Smooth muscle cell (in vitro differentiated cells): Measurements from ENCODE around the gene GOLGA1. TPM values are rescaled to one million over a fixed set of nuclear protein-coding genes. Genes with fewer than 3 reads are reported as not detected.

ENCODE experiments used
- DNase-seq: peaks from one replicate; lab custom pipeline; 2025; ENCODE audit not compliant: unreplicated experiment; lab: John Stamatoyannopoulos, UW
- H2AFZ ChIP-seq: fragments of 200-600 bp; sonication (generic); 2 replicates; pipeline ENCODE4 v1.6.0; 2016; ENCODE audit warnings: antibody characterized with exemption, low read depth, mild to moderate bottlenecking
- H3F3A ChIP-seq: fragments of 200-600 bp; sonication (generic); 2 replicates; pipeline ENCODE4 v1.6.0; 2017; ENCODE audit warnings: antibody characterized with exemption, low read depth
- H3K27ac ChIP-seq: fragments of 200-600 bp; sonication (generic); 2 replicates; pipeline ENCODE4 v1.5.1; 2016; ENCODE audit warnings: low read depth, mild to moderate bottlenecking
- H3K27me3 ChIP-seq: fragments of 200-600 bp; sonication (generic); 2 replicates; pipeline ENCODE4 v1.6.1; 2016; ENCODE audit warnings: low read depth, mild to moderate bottlenecking
- H3K36me3 ChIP-seq: fragments of 200-600 bp; sonication (generic); 2 replicates; pipeline ENCODE4 v1.5.1; 2016; ENCODE audit warnings: low read depth
- H3K4me1 ChIP-seq: fragments of 200-600 bp; sonication (generic); 2 replicates; pipeline ENCODE4 v1.5.1; 2016; ENCODE audit warnings: low read depth
- H3K4me2 ChIP-seq: fragments of 200-600 bp; sonication (generic); 2 replicates; pipeline ENCODE4 v1.6.0; 2016; ENCODE audit warnings: mild to moderate bottlenecking
- H3K4me3 ChIP-seq: fragments of 200-600 bp; sonication (generic); 2 replicates; pipeline ENCODE4 v1.5.1; 2016; ENCODE audit warnings: mild to moderate bottlenecking
- H3K79me2 ChIP-seq: fragments of 200-600 bp; sonication (generic); 2 replicates; pipeline ENCODE4 v1.6.0; 2016; ENCODE audit warnings: low read depth, mild to moderate bottlenecking
- H3K9ac ChIP-seq: fragments of 200-600 bp; sonication (generic); 2 replicates; pipeline ENCODE4 v1.6.0; 2016; ENCODE audit warnings: low read depth
- H3K9me3 ChIP-seq: fragments of 200-600 bp; sonication (generic); replicated peaks from 2 replicates; pipeline ENCODE4 v1.5.1; 2016; ENCODE audit warnings: low read depth
- H4K20me1 ChIP-seq: fragments of 200-600 bp; sonication (generic); 2 replicates; pipeline ENCODE4 v1.6.0; 2016; ENCODE audit warnings: low read depth
- CTCF ChIP-seq: fragments of 200-600 bp; sonication (generic); IDR thresholded peaks from 2 replicates; pipeline ENCODE4 v1.5.1; 2017; ENCODE audit warnings: borderline replicate concordance, mild to moderate bottlenecking, antibody characterized with exemption; ENCODE audit not compliant: insufficient read depth, poor library complexity, severe bottlenecking
- WGBS: methylation state at CpG from one replicate; pipeline ENCODE4 v1.1.7; 2016; ENCODE audit warnings: low lambda C conversion rate; 5-methylcytosine and 5-hydroxymethylcytosine counted together
- polyA plus RNA-seq: library from polyadenylated mRNA; unstranded; fragments of >200 nt; fragmentation: Nextera tagmentation; extraction: Ambion mirVana; gene quantifications from 2 replicates; pipeline ENCODE4 v1.2.1, GENCODE V29; 2016
- total RNA-seq: library from RNA; depleted of rRNA; stranded (reverse); fragments of >200 nt; gene quantifications from 2 replicates; pipeline ENCODE4 v1.2.3, GENCODE V29; 2014

Gene GOLGA1
- total and polyA plus RNA-seq, 2 experiments from 2014 or later = 6.8 to 11.0 TPM

- Histone ChIP-seq H3K79me2 (no peaks in the 10 kb centered on the region), H3K27me3 (no peaks in the 10 kb centered on the region), H3K4me1 (no peaks in the 10 kb centered on the region), H2AFZ (no peak overlapping the region), H4K20me1 (no peaks in the 10 kb centered on the region), H3K27ac (no peak overlapping the region), H3K4me3 (no peak overlapping the region), H3K4me2 (peak overlapping the region; percentile 66), H3F3A (peaks cover 2% of the 10 kb centered on the region), H3K9ac (no peak overlapping the region), H3K36me3 (no peaks in the 10 kb centered on the region), H3K9me3 (no peaks in the 10 kb centered on the region)
- peak; percentile 41 for DNase-seq
- 61% methylated on average over 13 of the region's 13 CpGs for WGBS
- TF ChIP-seq CTCF = no peak
Measured at GRCh38 chr9:124835026-124835557, 105.8 kb downstream of the GOLGA1 start.

GRCh38 chr9:124834591-124834990 lies 106.3 kb downstream of the GOLGA1 start:
- no peak overlapping the region for H3K27ac ChIP-seq
- H3K79me2 ChIP-seq = no peaks in the 10 kb centered on the region
- TF ChIP-seq CTCF = no peak
- H3K9ac ChIP-seq = no peak overlapping the region
- no peaks in the 10 kb centered on the region for H3K9me3 ChIP-seq
- H3K4me3 ChIP-seq = no peak overlapping the region
- H3K4me2 ChIP-seq = peak overlapping the region; percentile 66
- WGBS = 59% methylated on average over 7 of the region's 7 CpGs
- H3F3A ChIP-seq = peaks cover 2% of the 10 kb centered on the region
- H3K36me3 ChIP-seq = no peaks in the 10 kb centered on the region
- H3K27me3 ChIP-seq = no peaks in the 10 kb centered on the region
- no peak overlapping the region for H2AFZ ChIP-seq
- no peaks in the 10 kb centered on the region for H3K4me1 ChIP-seq
- DNase-seq = no peak
- no peaks in the 10 kb centered on the region for H4K20me1 ChIP-seq

GRCh38 chr9:124831642-124832364 lies 109.1 kb downstream of the GOLGA1 start:
- TF ChIP-seq CTCF = no peak
- H3K36me3 ChIP-seq = no peaks in the 10 kb centered on the region
- H3K79me2 ChIP-seq = no peaks in the 10 kb centered on the region
- WGBS = 92% methylated on average over 9 of the region's 9 CpGs
- no peak overlapping the region for H3K4me3 ChIP-seq
- H3K4me2 ChIP-seq = no peak overlapping the region
- no peak overlapping the region for H3K9ac ChIP-seq
- H2AFZ ChIP-seq = no peak overlapping the region
- DNase-seq = no peak
- H3K27ac ChIP-seq = no peak overlapping the region
- peaks cover 2% of the 10 kb centered on the region for H3F3A ChIP-seq
- H3K27me3 ChIP-seq = no peaks in the 10 kb centered on the region
- H3K9me3 ChIP-seq = no peaks in the 10 kb centered on the region
- no peaks in the 10 kb centered on the region for H4K20me1 ChIP-seq
- no peaks in the 10 kb centered on the region for H3K4me1 ChIP-seq

GRCh38 chr9:124830593-124830992 lies 110.3 kb downstream of the GOLGA1 start:
- no peaks in the 10 kb centered on the region for H3K9me3 ChIP-seq
- H4K20me1 ChIP-seq = no peaks in the 10 kb centered on the region
- peaks cover 2% of the 10 kb centered on the region for H3F3A ChIP-seq
- WGBS = 64% methylated on average over 4 of the region's 4 CpGs
- H3K4me1 ChIP-seq = no peaks in the 10 kb centered on the region
- H3K4me3 ChIP-seq = no peak overlapping the region
- no peak overlapping the region for H3K27ac ChIP-seq
- H3K79me2 ChIP-seq = no peaks in the 10 kb centered on the region
- no peak overlapping the region for H3K9ac ChIP-seq
- no peak overlapping the region for H3K4me2 ChIP-seq
- TF ChIP-seq CTCF = no peak
- H3K36me3 ChIP-seq = no peaks in the 10 kb centered on the region
- DNase-seq = no peak
- H2AFZ ChIP-seq = no peak overlapping the region
- H3K27me3 ChIP-seq = no peaks in the 10 kb centered on the region
